ENCODE results near the gene AACS. TPM values are rescaled to one million over a fixed set of nuclear protein-coding genes. Genes with fewer than 3 reads are reported as not detected.

AACS gene
- total and polyA plus RNA-seq, 10 of the 15 experiments (the other 5 are each of a cell fraction or from before 2014, with no cell fraction given), result 10.1 to 34.0 (median 21.1) TPM

DNA sequence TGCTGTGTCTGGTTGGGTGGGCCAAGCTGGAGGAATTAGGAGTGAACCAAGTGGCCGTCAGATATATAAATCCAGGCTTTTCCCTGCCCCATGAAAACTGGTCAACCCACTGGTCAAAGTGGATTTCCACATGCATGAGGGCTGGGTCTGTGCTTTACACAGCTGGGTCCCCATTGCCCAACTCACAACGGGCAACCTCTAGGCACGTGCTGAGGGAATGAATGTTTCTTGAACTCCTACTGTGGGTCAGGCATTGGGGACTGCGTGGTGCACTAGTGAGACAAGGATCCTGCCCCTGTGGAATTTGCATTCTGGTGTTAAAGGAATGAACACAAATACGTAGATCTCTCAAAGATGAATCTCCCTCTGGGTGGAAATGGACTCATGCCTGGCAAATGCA, 7.5 kb upstream of the AACS start:
- Histone ChIP-seq H3K4me3 (no peak overlapping the region), H3K36me3 (ENCODE audit: control insufficient read depth in 2 of 2, insufficient read depth in 2 of 2, low read length in 1 of 2) (no peaks in the 10 kb centered on the region), H2AFZ (ENCODE audit: control insufficient read depth, low read depth, low read length) (no peak overlapping the region), H4K20me1 (ENCODE audit: control insufficient read depth, insufficient read depth) (no peaks in the 10 kb centered on the region), H3K27ac (ENCODE audit: control insufficient read depth, insufficient read depth) (no peak overlapping the region), H3K27me3 (replicated peaks in 1 of 2; ENCODE audit: control insufficient read depth in 2 of 2, insufficient read depth in 2 of 2, low read length in 1 of 2) (no peaks in the 10 kb centered on the region), H3K4me2 (ENCODE audit: control insufficient read depth, insufficient read depth) (no peak overlapping the region), H3K9me3 (replicated peaks; ENCODE audit: control insufficient read depth, insufficient read depth, low read length) (no peaks in the 10 kb centered on the region), H3K4me1 (ENCODE audit: control insufficient read depth, insufficient read depth, low read length) (no peaks in the 10 kb centered on the region), H3K9ac (ENCODE audit: control insufficient read depth, insufficient read depth, low read length) (no peak overlapping the region), H3K79me2 (ENCODE audit: control insufficient read depth, insufficient read depth, low read length) (no peaks in the 10 kb centered on the region)
- BruUV-seq (replicated peaks), result no TSS peak
- intact Hi-C loops (cut with micrococcal nuclease; ENCODE audit: unreplicated experiment) (no loop called here), in situ Hi-C loops (cut with MboI) (no loop called here)
- ChIA-PET POLR2A (no interaction called here), CTCF (no interaction called here), RAD21 (ENCODE audit: unreplicated experiment) (no interaction called here), SMC1A (ENCODE audit: uncharacterized antibody, unreplicated experiment) (no interaction called here)
- DNase-seq (ENCODE audit: low read depth, low spot score) (no peak), ATAC-seq (no peak), FAIRE-seq (no peak)
- TF ChIP-seq TBL1XR1 (IDR thresholded peaks at IDR 0.05; ENCODE audit: low read depth, low read length) (no peak), BRCA1 (IDR thresholded peaks at IDR 0.05; ENCODE audit: low read depth, low read length) (no peak), SP1 (IDR thresholded peaks at IDR 0.05; ENCODE audit: low read depth, low read length) (no peak), FOS (IDR thresholded peaks at IDR 0.05; ENCODE audit: borderline replicate concordance, extremely low read depth, insufficient read length) (no peak), EGR1 (IDR thresholded peaks at IDR 0.05; ENCODE audit: borderline replicate concordance in 1 of 2, low read depth in 2 of 2, low read length in 2 of 2) (no peak), KDM1A (IDR thresholded peaks at IDR 0.05; ENCODE audit: borderline replicate concordance) (no peak), ATF7 (IDR thresholded peaks at IDR 0.05; ENCODE audit: low read depth) (no peak), MTA2 (IDR thresholded peaks at IDR 0.05; ENCODE audit: low read depth) (no peak), ETV6 (conservative IDR thresholded peaks at IDR 0.05 in 1 of 2, IDR thresholded peaks at IDR 0.05 in 1 of 2; ENCODE audit: borderline replicate concordance in 1 of 2, low read depth in 1 of 2) (no peak), BCL11A (IDR thresholded peaks at IDR 0.05; ENCODE audit: low read depth, low read length) (no peak), HDAC2 (IDR thresholded peaks at IDR 0.05) (no peak), CHD1 (IDR thresholded peaks at IDR 0.05; ENCODE audit: low read depth, low read length) (no peak)
- TF ChIP-seq, protein P1, sequence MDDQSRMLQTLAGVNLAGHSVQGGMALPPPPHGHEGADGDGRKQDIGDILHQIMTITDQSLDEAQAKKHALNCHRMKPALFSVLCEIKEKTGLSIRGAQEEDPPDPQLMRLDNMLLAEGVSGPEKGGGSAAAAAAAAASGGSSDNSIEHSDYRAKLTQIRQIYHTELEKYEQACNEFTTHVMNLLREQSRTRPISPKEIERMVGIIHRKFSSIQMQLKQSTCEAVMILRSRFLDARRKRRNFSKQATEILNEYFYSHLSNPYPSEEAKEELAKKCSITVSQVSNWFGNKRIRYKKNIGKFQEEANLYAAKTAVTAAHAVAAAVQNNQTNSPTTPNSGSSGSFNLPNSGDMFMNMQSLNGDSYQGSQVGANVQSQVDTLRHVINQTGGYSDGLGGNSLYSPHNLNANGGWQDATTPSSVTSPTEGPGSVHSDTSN (IDR thresholded peaks at IDR 0.05; ENCODE audit: insufficient replicate concordance, low read depth, low read length), result no peak
- TF ChIP-seq, protein P2, sequence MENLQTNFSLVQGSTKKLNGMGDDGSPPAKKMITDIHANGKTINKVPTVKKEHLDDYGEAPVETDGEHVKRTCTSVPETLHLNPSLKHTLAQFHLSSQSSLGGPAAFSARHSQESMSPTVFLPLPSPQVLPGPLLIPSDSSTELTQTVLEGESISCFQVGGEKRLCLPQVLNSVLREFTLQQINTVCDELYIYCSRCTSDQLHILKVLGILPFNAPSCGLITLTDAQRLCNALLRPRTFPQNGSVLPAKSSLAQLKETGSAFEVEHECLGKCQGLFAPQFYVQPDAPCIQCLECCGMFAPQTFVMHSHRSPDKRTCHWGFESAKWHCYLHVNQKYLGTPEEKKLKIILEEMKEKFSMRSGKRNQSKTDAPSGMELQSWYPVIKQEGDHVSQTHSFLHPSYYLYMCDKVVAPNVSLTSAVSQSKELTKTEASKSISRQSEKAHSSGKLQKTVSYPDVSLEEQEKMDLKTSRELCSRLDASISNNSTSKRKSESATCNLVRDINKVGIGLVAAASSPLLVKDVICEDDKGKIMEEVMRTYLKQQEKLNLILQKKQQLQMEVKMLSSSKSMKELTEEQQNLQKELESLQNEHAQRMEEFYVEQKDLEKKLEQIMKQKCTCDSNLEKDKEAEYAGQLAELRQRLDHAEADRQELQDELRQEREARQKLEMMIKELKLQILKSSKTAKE (IDR thresholded peaks at IDR 0.05; ENCODE audit: low read depth, poor library complexity, severe bottlenecking), result no peak
- 21% methylated on average over 5 of the region's 5 CpGs for WGBS (ENCODE audit: insufficient coverage, insufficient replicate concordance, low lambda C conversion rate, missing lambda C conversion rate)
